ENCODE data around the gene XRN1. TPM values are rescaled to one million over a fixed set of nuclear protein-coding genes. Genes with fewer than 3 reads are reported as not detected.
"Not testable (repeated sequence)": the region's sequence is repeated elsewhere in the genome, so short reads cannot be mapped to it uniquely, and the experiment has no call there.

The XRN1 gene, protein sequence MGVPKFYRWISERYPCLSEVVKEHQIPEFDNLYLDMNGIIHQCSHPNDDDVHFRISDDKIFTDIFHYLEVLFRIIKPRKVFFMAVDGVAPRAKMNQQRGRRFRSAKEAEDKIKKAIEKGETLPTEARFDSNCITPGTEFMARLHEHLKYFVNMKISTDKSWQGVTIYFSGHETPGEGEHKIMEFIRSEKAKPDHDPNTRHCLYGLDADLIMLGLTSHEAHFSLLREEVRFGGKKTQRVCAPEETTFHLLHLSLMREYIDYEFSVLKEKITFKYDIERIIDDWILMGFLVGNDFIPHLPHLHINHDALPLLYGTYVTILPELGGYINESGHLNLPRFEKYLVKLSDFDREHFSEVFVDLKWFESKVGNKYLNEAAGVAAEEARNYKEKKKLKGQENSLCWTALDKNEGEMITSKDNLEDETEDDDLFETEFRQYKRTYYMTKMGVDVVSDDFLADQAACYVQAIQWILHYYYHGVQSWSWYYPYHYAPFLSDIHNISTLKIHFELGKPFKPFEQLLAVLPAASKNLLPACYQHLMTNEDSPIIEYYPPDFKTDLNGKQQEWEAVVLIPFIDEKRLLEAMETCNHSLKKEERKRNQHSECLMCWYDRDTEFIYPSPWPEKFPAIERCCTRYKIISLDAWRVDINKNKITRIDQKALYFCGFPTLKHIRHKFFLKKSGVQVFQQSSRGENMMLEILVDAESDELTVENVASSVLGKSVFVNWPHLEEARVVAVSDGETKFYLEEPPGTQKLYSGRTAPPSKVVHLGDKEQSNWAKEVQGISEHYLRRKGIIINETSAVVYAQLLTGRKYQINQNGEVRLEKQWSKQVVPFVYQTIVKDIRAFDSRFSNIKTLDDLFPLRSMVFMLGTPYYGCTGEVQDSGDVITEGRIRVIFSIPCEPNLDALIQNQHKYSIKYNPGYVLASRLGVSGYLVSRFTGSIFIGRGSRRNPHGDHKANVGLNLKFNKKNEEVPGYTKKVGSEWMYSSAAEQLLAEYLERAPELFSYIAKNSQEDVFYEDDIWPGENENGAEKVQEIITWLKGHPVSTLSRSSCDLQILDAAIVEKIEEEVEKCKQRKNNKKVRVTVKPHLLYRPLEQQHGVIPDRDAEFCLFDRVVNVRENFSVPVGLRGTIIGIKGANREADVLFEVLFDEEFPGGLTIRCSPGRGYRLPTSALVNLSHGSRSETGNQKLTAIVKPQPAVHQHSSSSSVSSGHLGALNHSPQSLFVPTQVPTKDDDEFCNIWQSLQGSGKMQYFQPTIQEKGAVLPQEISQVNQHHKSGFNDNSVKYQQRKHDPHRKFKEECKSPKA (N-terminal part only)
- 10 to 100 TPM; 16.5 to 41.9 (median 35.2) TPM for polyA plus RNA-seq (ENCODE audit: insufficient read depth in 1 of 5, insufficient read length in 5 of 5, low replicate concordance in 1 of 5)
- long read RNA-seq, donor 1, result 0 reads
- long read RNA-seq, donor 2, result 0 reads
- long read RNA-seq, donor 3, result 0 reads
- long read RNA-seq, donor 4, partial matches to known transcripts, result 0 of 1 reads
- long read RNA-seq, donor 4, other reads (novel, unspliced or antisense), result 0 of 1 reads
- long read RNA-seq, donor 5, partial matches to known transcripts, result 0 of 3 reads
- long read RNA-seq, donor 5, other reads (novel, unspliced or antisense), result 0 of 3 reads
- long read RNA-seq, donor 6, partial matches to known transcripts, result 0 of 1 reads
- long read RNA-seq, donor 6, other reads (novel, unspliced or antisense), result 0 of 1 reads
- long read RNA-seq, donor 7, result 0 reads
- long read RNA-seq, donor 8, partial matches to known transcripts, result 0 of 1 reads
- long read RNA-seq, donor 8, other reads (novel, unspliced or antisense), result 0 of 1 reads

DNA sequence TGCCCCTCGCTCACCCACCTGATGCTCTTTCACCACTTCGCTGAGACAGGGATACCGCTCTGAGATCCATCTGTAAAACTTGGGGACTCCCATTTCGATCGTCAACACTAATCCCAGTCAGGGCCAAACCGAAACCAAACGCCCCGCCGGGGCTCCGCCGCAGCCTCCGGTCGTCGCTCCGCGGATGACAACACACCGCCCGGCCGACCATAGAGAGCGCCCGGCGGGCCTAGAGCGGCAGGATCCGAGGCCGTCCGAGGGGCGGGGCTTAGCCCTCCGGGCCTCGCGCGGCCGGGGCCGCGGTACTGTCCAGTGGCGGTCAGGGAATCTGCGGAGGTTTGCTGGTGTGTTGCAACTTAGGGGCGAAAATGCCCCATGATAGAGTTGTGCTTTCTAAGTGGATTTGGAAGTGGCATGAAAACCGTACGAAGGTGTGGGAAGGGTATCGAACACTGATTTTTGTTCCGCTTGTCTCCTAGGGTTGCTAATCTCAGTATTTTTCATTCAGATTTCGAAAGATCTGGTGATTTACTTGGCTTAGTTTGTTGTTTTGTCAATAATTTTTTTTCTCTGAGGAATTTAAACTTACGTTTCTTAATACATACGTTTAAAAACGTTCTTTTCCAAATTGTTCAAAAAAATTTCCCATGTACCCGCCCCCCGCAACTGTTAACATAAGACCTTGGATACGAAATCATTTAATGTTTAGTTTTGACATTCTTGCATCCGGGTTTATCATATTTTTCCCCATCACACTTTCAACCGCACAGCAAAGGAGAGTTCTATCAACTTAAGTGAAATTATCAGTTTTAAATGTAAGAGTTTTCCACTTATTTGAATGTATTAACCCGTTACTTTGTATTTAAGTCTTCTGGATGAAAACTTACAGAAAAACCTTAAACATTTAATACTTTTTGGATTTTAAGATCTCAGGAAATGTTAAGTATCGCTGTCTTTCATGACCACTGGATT lies at the start of gene XRN1:
TSS of gene XRN1 (minus strand) at position 186 of the 972 bp plus-strand sequence. CDS start at position 93, 93 bp downstream.
- peak; percentile 95 to 96 for DNase-seq

GRCh38 chr3:142495103-142495502 lies 47.3 kb upstream of the XRN1 start:
- no peak for DNase-seq

- no peak for DNase-seq
These were observed 44.3 kb upstream of the XRN1 start for GRCh38 chr3:142492184-142492583.

DNA sequence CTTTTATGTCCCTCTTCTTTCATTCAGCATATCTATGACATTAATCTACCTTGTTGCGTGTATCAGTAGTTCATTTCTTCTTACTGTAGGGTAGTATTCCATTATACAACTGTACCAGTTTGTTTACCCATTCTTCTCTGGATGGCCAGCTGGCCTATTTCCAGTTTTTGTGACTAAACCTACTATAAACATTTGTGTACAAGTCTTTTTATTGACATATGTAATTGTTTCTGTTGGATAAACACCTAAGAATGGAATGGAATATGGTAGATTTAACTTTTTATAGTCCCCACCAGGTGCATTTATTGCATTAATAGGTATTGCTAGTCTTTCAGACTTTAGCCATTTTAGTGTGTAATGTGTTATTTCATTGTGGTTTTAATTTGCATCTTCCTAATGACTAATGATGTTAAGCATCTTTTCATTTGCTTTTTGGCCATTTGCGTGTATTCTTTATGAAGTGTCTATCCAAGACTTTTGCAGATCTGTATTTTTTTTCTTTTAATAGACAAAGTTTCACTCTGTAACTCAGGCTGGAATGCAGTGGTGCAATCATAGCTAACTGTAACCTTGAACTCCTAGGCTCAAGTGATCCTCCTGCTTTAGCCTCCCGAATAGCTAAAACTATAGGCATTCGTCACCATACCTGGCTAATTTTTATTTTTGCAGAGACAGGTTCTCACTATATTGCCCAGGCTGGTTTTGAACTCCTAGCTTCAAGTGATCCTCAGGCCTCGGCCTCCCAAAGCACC lies 41.9 kb upstream of the XRN1 start:
- DNase-seq, result no peak

DNA sequence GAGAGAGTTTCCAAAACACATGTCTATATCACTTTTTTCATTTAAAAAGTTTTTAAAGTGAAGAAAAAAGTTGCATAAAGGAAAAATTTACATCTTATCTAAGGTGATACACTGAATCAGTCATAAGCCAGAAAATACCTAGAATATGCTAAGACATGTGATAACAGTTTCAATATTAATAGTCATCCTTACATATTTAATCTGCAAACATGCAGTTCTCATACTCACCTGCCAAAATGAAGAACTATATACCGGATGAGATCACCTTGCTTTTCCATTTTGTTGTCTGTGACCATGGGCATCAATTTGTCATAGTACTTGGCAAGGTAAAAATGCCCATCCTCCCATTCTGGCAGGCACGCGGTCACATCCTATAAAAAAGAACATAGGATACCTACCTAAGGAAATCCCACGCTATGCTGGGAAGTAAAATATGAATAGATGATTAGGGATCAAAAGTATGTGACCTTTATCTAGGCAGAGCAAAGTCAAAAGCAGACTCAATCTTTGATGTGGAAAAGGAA lies 37.1 kb upstream of the XRN1 start:
- no peak for DNase-seq

DNA sequence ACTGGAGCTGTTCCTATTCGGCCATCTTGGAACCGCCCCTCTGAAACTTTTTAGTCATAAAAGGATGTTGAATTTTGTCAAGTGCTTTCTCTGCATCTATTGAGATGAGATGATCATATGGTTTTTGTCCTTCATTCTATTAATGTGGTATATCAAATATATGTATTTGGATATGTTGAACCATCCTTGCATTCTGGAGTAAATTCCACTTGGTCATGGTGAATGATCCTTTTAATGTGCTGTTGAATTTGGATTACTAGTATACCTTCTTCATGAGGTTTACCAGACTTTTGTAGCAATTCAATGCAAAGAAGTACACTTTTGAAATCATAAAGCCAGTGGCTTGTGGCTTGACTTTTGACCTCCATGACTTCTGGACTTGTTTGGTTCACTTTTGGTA lies 33.4 kb upstream of the XRN1 start:
- no peak for DNase-seq

- no peak for DNase-seq
These were observed 23.0 kb upstream of the XRN1 start for GRCh38 chr3:142470826-142471225.

DNA sequence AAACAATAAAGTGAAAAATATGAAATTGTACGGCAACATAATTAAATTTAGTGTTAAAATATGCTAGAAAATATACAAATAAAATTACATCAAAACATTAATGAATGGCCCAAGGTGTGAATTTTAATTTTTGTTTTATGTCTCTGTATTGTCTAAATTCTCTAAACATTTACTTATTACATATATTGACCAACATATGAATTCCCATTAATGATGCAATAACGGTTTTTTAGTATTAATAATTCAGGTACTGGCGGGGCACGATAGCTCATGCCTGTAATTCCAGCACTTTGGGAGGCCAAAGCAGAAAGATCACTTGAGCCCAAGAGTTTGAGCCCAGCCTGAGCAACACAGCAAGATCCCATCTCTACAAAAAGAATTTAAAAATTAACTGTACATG lies 20.6 kb upstream of the XRN1 start:
- DNase-seq, result no peak

DNA sequence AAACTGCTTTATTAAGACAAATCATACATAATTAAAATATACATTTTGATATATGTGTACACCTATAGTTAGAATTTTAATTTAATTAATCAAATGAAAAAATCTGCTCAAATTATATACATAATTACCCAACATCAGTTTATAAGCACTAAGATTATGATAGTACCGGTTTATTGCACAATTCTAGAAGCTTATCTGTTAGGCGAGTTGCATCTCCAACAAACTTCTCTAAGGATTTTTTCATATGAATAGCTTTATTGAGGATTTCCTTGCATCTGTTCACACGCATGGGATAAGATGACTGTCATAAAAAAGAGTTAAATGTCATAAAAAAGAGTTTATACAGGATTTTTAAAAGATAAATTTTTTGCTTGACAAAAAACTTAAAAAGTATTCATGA lies 19.9 kb upstream of the XRN1 start:
- DNase-seq, result no peak

DNA sequence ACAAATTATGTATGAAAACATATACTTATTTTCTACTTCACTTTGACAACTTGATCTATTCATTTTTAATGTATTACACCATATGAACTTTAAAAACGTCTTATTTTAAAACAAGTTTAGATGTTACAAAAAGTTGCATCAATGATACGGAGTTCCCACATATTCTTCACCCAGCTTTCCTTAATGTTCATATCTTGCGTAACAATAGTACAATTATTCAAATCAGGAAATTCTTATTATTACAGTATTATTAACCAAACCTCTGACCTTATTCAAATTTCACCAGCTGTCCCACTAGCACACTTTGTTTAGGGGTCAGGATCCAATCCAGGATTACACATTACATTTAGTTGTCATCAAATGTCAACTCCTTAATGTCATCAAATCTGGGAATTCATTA lies 12.9 kb upstream of the XRN1 start:
- DNase-seq, result no peak

- no peak for DNase-seq
These were observed 12.1 kb upstream of the XRN1 start for GRCh38 chr3:142459929-142460328.

DNA sequence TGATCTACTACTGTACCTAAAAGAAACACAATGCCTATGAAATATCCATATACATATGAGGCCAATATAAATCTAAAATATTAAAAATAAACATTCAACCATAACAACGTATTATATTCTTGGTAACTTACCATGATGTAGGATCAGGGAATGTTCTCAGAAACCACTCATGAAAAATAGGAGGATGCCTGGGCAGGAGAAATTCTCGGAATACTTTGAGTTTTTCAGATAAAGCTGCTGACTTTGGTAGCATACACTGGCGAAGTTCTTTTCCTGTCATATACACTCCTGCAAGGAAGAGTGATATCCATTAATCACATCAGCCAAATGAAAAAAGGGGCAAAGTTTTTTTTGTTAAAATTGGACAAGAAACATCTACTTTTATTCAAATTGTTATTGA lies 11.3 kb upstream of the XRN1 start:
- DNase-seq, result no peak

- no peak for DNase-seq
These were observed 3.0 kb upstream of the XRN1 start for GRCh38 chr3:142450881-142451280.

- DNase-seq, result no peak
These were observed 2.4 kb upstream of the XRN1 start for GRCh38 chr3:142450189-142450588.

GRCh38 chr3:142447301-142447851 lies 461 bp downstream of the XRN1 start:
- DNase-seq, result peak in 1 of 2 donors; percentile 63

- no peak for DNase-seq
These were observed 2.0 kb downstream of the XRN1 start for GRCh38 chr3:142445816-142446254.

DNA sequence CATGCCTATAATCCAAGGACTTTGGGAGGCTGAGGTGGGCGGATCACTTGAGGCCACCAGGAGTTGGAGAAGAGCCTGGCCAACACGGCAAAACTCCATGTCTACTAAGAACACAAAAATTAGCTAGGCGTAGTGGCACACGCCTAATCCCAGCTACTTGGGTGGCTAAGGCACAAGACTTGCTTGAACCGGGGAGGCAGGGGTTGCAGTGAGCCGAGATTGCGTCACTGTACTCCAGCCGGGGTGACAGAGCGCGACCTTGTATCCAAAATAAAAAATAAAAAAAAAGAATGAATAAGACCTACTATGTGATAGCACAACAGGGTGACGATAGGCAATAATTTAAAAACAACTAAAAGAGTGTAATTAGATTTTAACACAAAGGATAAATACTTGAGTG lies 3.5 kb downstream of the XRN1 start:
- DNase-seq, result no peak

- DNase-seq, result not testable (repeated sequence)
These were observed 4.8 kb downstream of the XRN1 start for GRCh38 chr3:142443060-142443459.
